Stimulated activated naive CD8-positive, alpha-beta T cell treated with anti-CD3 and anti-CD28 coated beads, Interleukin-15, Interleukin-2, amounts not matched to agents 100 ng/mL and 50 ng/mL, for 24 hours (primary cell): ENCODE data around the gene ZC3H13.
"Not testable (repeated sequence)": the region's sequence is repeated elsewhere in the genome, so short reads cannot be mapped to it uniquely, and the experiment has no call there.

Source experiments
- H3K27ac Mint-ChIP-seq: one replicate; pipeline ENCODE4 v1.8.0; 2021; ENCODE audit warnings: mild to moderate bottlenecking, mixed read lengths
- H3K27me3 Mint-ChIP-seq: one replicate; pipeline ENCODE4 v1.8.0; 2021; ENCODE audit warnings: mixed read lengths
- H3K36me3 Mint-ChIP-seq: one replicate; pipeline ENCODE4 v1.8.0; 2021; ENCODE audit warnings: low read depth, mixed read lengths
- H3K4me1 Mint-ChIP-seq: one replicate; pipeline ENCODE4 v1.8.0; 2021; ENCODE audit warnings: low read depth, mixed read lengths
- H3K4me3 Mint-ChIP-seq: one replicate; pipeline ENCODE4 v1.8.0; 2021; ENCODE audit warnings: mild to moderate bottlenecking, mixed read lengths
- H3K9me3 Mint-ChIP-seq: one replicate; pipeline ENCODE4 v1.8.0; 2021; ENCODE audit warnings: mixed read lengths

The ZC3H13 gene

DNA sequence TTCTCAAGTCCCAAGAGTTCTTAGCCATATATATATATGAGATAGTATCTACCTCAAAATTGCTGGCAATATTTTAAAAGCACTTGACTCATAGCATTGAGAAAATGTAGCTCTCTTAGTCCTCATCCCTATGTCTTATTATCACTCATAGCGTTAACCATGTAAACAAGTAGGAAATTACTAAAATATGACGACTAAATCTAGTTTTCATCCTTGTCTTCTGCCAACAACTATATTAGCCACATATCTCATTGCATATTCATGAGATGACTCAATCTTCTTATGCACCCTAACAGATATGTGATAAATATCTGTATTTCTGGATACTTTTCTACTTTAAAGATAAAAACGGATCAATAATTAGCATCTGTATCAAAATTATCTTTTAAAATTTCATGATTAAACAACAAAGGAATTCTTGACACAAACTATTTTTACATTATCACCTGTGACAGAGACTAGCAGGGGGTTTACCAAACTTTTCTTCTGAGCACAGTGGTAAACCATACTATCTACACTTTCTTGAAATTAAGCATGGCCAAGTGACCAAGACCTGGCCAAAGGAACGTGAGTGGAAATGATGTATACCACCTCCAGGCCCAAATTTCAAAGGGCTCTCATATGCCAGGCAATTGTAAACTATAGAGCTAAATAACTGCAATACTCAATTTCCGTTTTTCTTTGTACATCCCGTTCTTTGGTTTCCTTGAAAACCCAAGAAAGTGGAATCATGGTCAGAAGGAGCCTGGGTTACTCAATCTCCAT, 45.7 kb downstream of the ZC3H13 start:
- Mint-ChIP-seq H3K4me3 (no peak overlapping the region), H3K27me3 (no peaks in the 10 kb centered on the region), H3K9me3 (no peaks in the 10 kb centered on the region), H3K4me1 (peaks cover 3% of the 10 kb centered on the region), H3K27ac (no peak overlapping the region), H3K36me3 (peaks cover 71% of the 10 kb centered on the region)

DNA sequence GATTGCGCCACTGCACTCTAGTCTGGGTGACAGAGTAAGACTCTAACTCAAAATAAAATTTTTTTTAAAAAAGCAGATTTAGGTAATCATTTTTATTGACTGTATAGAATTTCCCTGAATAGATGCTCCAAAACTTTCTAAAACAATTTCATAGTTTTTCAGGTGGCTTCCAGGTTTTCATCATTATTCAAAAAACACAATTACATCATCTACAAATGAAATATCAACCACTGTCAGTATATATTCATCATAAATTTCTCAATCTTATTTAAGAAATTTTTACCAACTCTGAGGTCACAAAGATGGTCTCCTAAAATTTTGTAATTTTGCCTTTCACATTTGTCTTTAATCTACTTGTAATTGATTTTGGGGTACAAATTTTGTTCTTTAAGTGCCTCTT, 48.1 kb downstream of the ZC3H13 start:
- peaks cover 3% of the 10 kb centered on the region for H3K4me1 Mint-ChIP-seq
- no peak overlapping the region for H3K4me3 Mint-ChIP-seq
- no peaks in the 10 kb centered on the region for H3K27me3 Mint-ChIP-seq
- H3K9me3 Mint-ChIP-seq: no peaks in the 10 kb centered on the region
- no peak overlapping the region for H3K27ac Mint-ChIP-seq
- H3K36me3 Mint-ChIP-seq: peaks cover 91% of the 10 kb centered on the region

DNA sequence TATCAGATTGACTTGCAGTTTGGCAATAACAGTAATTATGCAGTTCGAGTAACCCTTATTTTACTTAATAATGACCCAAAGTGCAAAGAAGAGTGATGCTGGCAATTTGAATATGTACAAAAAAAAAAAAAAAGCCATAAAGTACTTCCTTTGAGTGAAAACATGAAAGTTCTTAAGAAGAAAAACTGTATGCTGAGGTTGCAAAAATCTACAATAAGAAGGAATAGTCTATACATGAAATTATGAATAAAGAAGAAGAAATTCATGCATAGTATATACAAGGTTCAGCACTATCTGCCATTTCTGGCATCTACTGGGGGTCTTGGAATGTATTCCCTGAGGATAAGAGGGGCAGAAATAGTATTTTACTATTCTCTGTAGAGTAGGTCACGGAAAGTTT, 55.9 kb downstream of the ZC3H13 start:
- no peak overlapping the region for H3K27ac Mint-ChIP-seq
- H3K27me3 Mint-ChIP-seq: no peaks in the 10 kb centered on the region
- H3K36me3 Mint-ChIP-seq: peaks cover 50% of the 10 kb centered on the region

DNA sequence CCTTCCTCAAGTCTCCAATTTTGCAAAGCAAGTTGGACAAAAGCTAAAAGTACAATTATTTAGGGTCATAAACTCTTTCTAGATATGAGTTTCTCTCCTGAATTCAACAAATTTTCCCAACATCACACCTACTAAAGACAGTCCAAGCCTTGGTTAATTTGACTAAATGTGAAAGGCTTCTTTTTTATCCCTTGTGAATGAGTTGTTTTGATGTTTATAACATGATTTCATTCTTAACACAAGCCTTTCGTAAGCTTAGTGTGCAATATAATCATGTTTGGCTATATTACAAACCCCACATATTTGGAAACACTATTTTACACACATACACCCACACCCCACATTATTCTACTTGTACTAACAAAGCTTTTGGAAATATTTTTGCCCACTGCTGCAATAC, 57.3 kb downstream of the ZC3H13 start:
- peaks cover 44% of the 10 kb centered on the region for H3K36me3 Mint-ChIP-seq
- H3K4me3 Mint-ChIP-seq: no peak overlapping the region
- no peak overlapping the region for H3K27ac Mint-ChIP-seq
- H3K4me1 Mint-ChIP-seq: peaks cover 7% of the 10 kb centered on the region
- H3K9me3 Mint-ChIP-seq: no peaks in the 10 kb centered on the region
- no peaks in the 10 kb centered on the region for H3K27me3 Mint-ChIP-seq

More for the DNA sequence above, 55.9 kb downstream of the ZC3H13 start:
- Mint-ChIP-seq H3K4me3 (no peak overlapping the region), H3K9me3 (no peaks in the 10 kb centered on the region), H3K4me1 (peaks cover 7% of the 10 kb centered on the region)

DNA sequence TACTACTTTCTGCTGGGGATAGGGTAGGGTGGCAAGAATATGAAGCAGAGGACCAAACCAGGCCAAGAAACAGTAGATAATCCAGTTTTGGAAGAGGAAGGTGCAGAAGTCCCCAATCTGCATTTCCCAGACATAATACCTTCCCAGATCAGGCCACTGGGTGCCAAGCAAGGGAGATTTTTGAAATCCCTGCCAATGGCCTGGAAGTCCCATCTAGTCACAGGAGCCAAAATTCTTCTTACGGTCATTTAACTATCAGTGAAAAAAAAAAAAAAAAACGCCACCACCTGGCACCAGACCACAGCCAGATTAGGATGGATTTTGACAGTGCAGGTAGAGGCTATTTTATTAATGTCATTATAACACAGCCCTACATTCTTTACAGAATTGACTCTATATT, 57.8 kb downstream of the ZC3H13 start:
- Mint-ChIP-seq H3K27ac (no peak overlapping the region), H3K36me3 (peaks cover 39% of the 10 kb centered on the region), H3K4me3 (no peak overlapping the region), H3K27me3 (no peaks in the 10 kb centered on the region), H3K4me1 (peaks cover 7% of the 10 kb centered on the region), H3K9me3 (no peaks in the 10 kb centered on the region)

DNA sequence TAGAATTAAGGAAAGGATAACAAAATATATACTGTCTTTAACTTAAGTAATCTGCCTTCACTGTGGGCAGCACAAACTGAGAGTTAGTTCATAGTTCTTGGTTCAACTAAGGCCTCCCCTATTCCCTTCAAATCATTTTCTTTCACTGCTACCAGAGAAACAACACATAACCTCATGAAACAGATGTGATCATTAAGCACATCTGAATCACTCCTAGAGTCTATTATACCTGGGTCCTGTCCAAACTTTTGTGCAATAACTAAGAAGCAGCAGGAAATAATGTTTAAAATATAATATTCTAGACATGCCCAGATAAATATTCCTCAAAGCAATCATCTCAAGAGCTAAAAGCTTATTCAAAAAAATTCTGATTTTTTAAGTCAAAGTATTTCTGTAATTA, 62.9 kb downstream of the ZC3H13 start:
- Mint-ChIP-seq H3K27ac (no peak overlapping the region), H3K4me1 (no peaks in the 10 kb centered on the region), H3K4me3 (no peak overlapping the region), H3K27me3 (no peaks in the 10 kb centered on the region), H3K36me3 (peaks cover 50% of the 10 kb centered on the region), H3K9me3 (no peaks in the 10 kb centered on the region)

DNA sequence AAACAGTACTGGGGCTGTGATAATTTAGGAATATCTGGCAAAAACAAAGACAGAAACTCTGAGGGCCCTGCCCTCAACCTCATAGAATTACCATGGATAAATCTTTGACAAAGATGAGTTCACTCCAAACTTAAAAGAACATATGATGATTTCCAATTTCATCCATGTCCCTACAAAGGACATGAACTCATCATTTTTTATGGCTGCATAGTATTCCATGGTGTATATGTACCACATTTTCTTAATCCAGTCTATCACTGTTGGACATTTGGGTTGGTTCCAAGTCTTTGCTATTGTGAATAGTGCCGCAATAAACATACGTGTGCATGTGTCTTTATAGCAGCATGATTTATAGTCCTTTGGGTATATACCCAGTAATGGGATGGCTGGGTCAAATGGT, 71.4 kb downstream of the ZC3H13 start:
- H3K4me3 Mint-ChIP-seq, H3K4me1 Mint-ChIP-seq, H3K9me3 Mint-ChIP-seq, H3K27ac Mint-ChIP-seq, H3K27me3 Mint-ChIP-seq: not testable (repeated sequence)
- H3K36me3 Mint-ChIP-seq: peaks cover 86% of the 10 kb centered on the region

DNA sequence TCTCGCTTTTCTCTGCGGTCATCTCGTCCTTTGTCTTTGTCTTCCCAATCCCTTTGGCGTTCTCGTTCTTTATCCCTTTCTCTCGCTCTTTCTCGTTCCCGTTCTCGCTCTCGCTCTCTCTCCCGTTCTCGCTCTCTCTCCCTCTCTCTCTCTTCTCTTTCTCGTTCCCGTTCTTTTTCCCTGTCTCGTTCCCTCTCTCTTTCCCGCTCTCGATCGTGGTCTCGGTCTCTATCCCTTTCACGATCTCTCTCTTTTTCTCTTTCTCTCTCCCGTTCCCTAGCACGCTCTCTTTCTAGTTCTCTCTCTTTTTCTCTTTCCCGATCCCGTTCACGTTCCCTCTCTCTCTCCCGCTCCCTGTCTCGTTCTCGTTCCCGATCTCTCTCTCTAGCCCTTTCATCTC, 77.2 kb downstream of the ZC3H13 start:
- Mint-ChIP-seq H3K9me3 (no peaks in the 10 kb centered on the region), H3K36me3 (peaks cover 87% of the 10 kb centered on the region), H3K4me1 (no peaks in the 10 kb centered on the region), H3K27me3 (no peaks in the 10 kb centered on the region), H3K4me3 (no peak overlapping the region), H3K27ac (peak overlapping the region; percentile 42)

DNA sequence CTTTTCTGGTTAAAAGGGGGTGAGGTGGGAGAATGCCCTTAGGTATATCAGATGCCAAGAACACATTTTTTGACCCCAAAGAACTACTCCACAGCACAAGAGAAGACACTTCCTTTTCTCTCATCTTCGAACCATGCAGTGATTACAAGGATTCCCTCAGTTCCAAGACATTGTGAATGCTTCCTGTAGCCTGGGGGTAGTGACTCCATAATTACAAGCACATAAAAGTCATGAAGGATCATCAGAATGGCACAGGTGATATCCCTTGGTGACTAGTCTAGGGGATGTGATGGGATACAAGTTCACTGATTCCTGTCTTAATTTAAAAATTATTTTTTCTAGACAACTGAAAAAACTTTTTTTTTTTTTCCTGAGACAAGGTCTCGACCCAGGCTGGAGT, 78.0 kb downstream of the ZC3H13 start:
- no peak overlapping the region for H3K27ac Mint-ChIP-seq
- peaks cover 89% of the 10 kb centered on the region for H3K36me3 Mint-ChIP-seq
- no peaks in the 10 kb centered on the region for H3K9me3 Mint-ChIP-seq
- H3K27me3 Mint-ChIP-seq: no peaks in the 10 kb centered on the region
- no peak overlapping the region for H3K4me3 Mint-ChIP-seq
- no peaks in the 10 kb centered on the region for H3K4me1 Mint-ChIP-seq

DNA sequence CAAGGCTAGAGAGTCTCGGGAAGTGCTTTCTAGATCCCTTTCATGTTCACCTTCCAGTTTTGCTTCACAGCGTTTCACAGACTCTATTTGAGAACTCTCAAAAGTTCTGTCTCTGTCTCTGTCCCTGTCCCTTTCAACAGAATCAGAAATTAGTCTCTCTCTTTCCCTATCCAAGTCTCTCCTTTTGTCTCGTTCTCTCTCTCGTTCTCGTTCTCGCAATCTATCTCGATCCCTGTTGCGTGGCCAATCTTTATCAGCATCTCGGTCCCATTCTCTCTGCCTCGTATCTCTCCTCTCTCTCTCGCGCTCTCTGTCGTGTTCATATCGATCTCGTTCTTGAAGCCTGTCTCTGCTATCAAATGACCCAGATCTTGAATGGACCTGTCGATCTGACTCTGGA, 85.0 kb downstream of the ZC3H13 start:
- peak overlapping the region; percentile 61 for H3K27ac Mint-ChIP-seq
- no peaks in the 10 kb centered on the region for H3K9me3 Mint-ChIP-seq
- no peaks in the 10 kb centered on the region for H3K27me3 Mint-ChIP-seq
- H3K36me3 Mint-ChIP-seq: peaks cover 86% of the 10 kb centered on the region
- peaks cover 18% of the 10 kb centered on the region for H3K4me1 Mint-ChIP-seq
- H3K4me3 Mint-ChIP-seq: no peak overlapping the region

DNA sequence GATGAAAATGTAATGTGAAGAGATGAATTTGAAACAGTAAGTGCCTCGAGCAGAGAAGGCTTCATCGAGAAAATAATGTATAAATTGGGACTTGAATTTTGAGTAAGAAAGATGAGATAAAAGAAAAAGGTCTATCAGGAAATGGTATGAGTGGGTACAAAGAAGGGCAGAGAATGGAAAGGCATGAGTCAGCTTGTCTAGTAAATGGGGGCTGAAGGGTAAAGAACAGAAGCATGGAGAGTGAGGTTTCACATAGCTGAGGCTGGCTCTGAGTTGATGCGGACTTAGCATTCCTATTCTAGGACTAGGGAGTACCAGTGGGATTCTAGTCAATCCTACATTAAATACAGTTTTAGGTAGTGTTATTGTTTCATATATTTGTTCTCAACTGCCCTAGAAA, 85.8 kb downstream of the ZC3H13 start:
- H3K4me1 Mint-ChIP-seq: peaks cover 18% of the 10 kb centered on the region
- H3K27ac Mint-ChIP-seq: peak overlapping the region; percentile 91
- peak overlapping the region; percentile 42 for H3K4me3 Mint-ChIP-seq
- no peaks in the 10 kb centered on the region for H3K9me3 Mint-ChIP-seq
- no peaks in the 10 kb centered on the region for H3K27me3 Mint-ChIP-seq
- peaks cover 85% of the 10 kb centered on the region for H3K36me3 Mint-ChIP-seq

DNA sequence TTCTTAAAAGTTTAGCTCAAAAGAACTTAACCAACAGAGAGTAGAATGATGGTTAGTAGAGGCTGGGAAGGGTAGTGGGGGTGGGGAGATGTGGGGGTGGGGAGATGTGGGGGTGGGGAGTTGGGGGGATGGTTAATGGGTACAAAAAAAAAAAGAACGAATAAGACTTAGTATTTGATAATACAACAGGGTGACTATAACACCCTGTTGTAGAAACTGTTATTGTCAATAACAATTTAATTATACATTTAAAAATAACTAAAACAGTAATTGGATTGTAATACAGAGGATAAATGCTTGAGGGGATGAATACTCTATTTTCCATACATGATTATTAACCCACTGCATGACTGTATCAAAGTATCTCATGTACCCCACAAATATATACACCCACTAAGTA, 91.1 kb downstream of the ZC3H13 start:
- Mint-ChIP-seq H3K9me3 (no peaks in the 10 kb centered on the region), H3K27me3 (no peaks in the 10 kb centered on the region), H3K36me3 (peaks cover 79% of the 10 kb centered on the region), H3K4me3 (no peak overlapping the region), H3K4me1 (peaks cover 4% of the 10 kb centered on the region), H3K27ac (no peak overlapping the region)

DNA sequence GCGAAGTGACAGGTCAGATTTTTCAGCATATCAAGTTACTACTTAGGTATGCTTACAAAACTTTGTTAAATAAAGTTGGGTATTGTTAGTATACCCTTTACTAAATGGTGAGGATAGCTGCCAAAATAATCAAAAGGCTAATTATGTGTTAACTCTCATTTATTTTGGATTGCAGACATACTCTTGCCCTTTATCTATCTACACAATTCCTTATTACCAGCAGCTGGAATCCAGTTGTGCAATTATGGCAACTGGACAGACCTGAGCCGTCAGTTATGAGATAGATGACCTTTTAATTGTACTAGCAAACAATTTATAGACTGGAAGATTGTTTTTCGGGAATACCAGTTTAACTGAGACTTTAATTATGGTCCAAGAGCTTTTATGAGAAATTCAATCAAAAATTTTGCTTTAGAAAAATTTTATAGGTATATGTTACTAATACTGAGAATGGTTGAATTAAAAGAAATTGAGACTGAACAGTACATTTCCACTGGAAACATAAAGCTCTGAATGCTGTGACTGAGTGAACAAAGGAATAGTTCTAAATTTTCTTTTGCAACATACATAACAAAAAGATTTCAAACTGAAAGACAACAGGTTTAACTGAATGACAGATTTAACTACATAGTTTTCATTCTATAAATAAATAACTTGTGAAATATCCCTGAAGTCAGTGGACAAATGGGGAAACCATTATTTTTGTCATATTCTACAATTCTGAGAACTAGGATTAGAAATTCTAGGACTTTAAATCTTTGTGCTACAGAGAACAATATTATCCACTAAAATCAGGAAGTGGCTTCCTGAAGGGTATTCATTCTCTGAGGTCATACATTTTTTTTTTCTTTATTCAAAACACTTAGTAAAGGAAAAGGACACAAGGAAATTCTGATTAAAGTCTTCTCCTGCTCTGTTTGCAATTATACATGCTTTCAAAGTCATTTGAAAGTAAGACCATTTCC, 97.4 kb downstream of the ZC3H13 start:
- H3K4me3 Mint-ChIP-seq: no peak overlapping the region
- no peaks in the 10 kb centered on the region for H3K4me1 Mint-ChIP-seq
- no peaks in the 10 kb centered on the region for H3K9me3 Mint-ChIP-seq
- H3K36me3 Mint-ChIP-seq: peaks cover 49% of the 10 kb centered on the region
- no peak overlapping the region for H3K27ac Mint-ChIP-seq
- no peaks in the 10 kb centered on the region for H3K27me3 Mint-ChIP-seq

DNA sequence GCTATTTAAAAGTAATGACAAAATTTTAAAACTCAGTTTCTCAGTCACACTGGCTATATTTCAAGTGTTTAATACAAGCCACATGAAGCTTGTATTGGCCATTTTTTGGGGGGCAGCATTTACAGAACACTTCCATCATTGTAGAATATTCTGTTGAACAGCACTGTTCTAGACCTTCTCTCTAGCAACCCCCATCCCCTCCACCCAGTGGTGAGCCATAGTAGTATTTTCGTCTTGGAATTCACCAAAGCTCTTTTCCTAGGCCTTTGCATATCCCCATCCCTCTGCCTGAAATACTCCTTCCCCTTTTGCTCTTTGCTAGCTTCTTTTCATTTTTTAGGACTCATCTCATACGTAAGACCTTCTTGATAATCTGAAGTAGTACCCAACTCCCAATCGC, 99.5 kb downstream of the ZC3H13 start:
- Mint-ChIP-seq H3K4me1 (no peaks in the 10 kb centered on the region), H3K27ac (no peak overlapping the region), H3K9me3 (no peaks in the 10 kb centered on the region), H3K27me3 (no peaks in the 10 kb centered on the region), H3K4me3 (no peak overlapping the region), H3K36me3 (peaks cover 36% of the 10 kb centered on the region)

DNA sequence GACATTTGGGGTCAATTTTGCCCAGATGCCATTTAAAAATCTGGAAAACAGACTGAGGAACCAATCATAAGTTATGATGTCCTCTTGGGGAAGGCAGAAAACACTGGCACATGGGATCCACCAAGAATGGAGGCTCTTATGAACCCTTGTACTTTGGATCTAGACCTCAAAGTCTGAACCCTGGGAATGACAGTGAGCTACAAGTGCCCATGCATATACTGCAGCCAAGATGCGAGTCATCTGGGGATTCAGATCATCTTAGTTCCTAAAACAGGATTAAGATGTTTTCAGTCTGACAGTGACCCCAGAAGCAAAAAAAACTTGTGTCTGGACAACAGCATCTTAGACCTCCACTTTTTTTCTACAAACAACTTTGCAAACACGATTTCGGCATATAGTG, 100.8 kb downstream of the ZC3H13 start:
- H3K9me3 Mint-ChIP-seq: no peaks in the 10 kb centered on the region
- no peak overlapping the region for H3K27ac Mint-ChIP-seq
- H3K36me3 Mint-ChIP-seq: peaks cover 22% of the 10 kb centered on the region
- no peaks in the 10 kb centered on the region for H3K27me3 Mint-ChIP-seq
- no peak overlapping the region for H3K4me3 Mint-ChIP-seq
- H3K4me1 Mint-ChIP-seq: peaks cover 7% of the 10 kb centered on the region
